Activated CD4-positive, alpha-beta T cell treated with anti-CD3 and anti-CD28 coated beads for 36 hours (primary cell): Measurements from ENCODE around the gene C14orf93. TPM values are rescaled to one million over a fixed set of nuclear protein-coding genes. Genes with fewer than 3 reads are reported as not detected.
"Not testable (repeated sequence)": the region's sequence is repeated elsewhere in the genome, so short reads cannot be mapped to it uniquely, and the experiment has no call there.

Source experiments
- ATAC-seq: fragments of 200-7000 bp; cut with Tn5 transposase; one replicate; pipeline ENCODE4 v1.10.0; 2021; ENCODE audit warnings: mild to moderate bottlenecking, moderate library complexity
- CTCF ChIA-PET: fragments of 350-600 bp; sonication (Branson Sonifier 250); formaldehyde crosslinking; loops from one replicate; lab custom pipeline; 2021; ENCODE audit warnings: antibody characterized with exemption; lab: Charles Lee
- POLR2A ChIA-PET: fragments of 350-600 bp; sonication (Branson Sonifier 250); formaldehyde crosslinking; loops from one replicate; lab custom pipeline; 2021; ENCODE audit warnings: antibody characterized with exemption, inconsistent platforms; lab: Charles Lee
- DNase-seq: peaks from one replicate; pipeline ENCODE4 v3.0.0-alpha.2; 2020
- H3K27ac Mint-ChIP-seq: one replicate; pipeline ENCODE4 v1.8.0; 2021; ENCODE audit warnings: mixed read lengths
- H3K27me3 Mint-ChIP-seq: one replicate; pipeline ENCODE4 v1.8.0; 2021; ENCODE audit warnings: mixed read lengths
- H3K36me3 Mint-ChIP-seq: one replicate; pipeline ENCODE4 v1.8.0; 2021; ENCODE audit warnings: low read depth, mixed read lengths
- H3K4me1 Mint-ChIP-seq: one replicate; pipeline ENCODE4 v1.8.0; 2021; ENCODE audit warnings: mixed read lengths
- H3K4me3 Mint-ChIP-seq: one replicate; pipeline ENCODE4 v1.8.0; 2021; ENCODE audit warnings: mild to moderate bottlenecking, moderate library complexity, mixed read lengths
- H3K9me3 Mint-ChIP-seq: one replicate; pipeline ENCODE4 v1.8.0; 2021; ENCODE audit warnings: low read depth, mixed read lengths
- intact Hi-C, 2 experiments: fragments of 100-400 bp; cut with DNase I in 1 of 2; cut with micrococcal nuclease in 1 of 2; formaldehyde crosslinking; loops; one replicate each; pipeline versions ENCODE4 v1.14.2 to v1.15.1; 2022 to 2024; cut with DNase I, micrococcal nuclease
- total RNA-seq, 2 experiments: library from RNA; stranded (reverse); gene quantifications; one replicate each; pipeline ENCODE4 v1.2.3, GENCODE V29; 2021

The C14orf93 gene
- total RNA-seq, 2 experiments from 2014 or later: 10.7 to 11.5 TPM

DNA sequence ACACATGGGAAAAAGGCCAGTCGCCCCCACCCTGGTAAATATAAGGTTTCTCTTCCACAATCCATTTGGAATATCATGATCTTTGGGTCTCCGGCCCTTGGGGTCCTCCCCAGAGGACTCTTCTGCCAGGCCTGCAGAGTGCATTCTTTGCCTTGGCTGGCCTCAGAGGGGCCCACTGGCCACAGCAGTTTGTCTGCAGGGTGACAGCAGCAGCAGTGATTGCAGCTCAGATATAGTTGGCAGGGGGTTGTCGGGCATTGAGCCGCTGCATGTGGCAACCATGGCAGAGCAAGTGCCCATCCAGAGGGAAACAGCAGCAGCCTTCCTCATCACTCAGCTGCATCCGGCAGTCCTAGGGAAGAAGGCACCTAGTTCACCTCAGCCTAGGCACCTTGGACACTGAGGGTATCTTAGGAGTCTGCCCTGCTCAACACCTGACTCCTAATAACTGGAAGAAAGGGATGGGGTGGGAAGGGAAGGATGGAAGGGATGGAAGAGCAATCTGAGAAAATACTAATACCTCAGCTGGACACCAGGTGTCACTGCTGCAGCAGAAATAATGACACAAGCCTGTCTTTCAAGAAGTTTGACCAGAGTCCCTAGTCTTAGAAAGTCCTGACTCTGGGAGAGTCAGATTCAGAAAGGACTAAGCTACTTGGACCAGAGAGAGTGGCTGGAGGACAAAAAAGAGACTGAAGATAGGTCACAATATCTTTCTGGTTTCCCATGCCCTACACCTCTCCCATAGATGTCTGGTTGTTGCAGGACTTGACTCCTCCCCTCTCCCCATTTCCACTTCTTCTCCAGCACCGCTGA is 36.5 kb downstream of the C14orf93 start:
- H3K36me3 Mint-ChIP-seq: no peaks in the 10 kb centered on the region
- intact Hi-C loops: loop anchor here (1.0 kb wide), 2 partner anchors 10 to 84 kb away; partner anchors contain the start of gene CDH24 (in 1 of the 2)
- no peaks in the 10 kb centered on the region for H3K4me1 Mint-ChIP-seq
- H3K4me3 Mint-ChIP-seq: no peak overlapping the region
- peak; percentile 71 for ATAC-seq
- POLR2A ChIA-PET: interaction anchor here (1.0 kb wide), 1 partner anchor 122 kb away, joined by 3 read pairs; the partner anchor contains the start of gene C14orf119
- no peaks in the 10 kb centered on the region for H3K27me3 Mint-ChIP-seq
- no peak overlapping the region for H3K27ac Mint-ChIP-seq
- CTCF ChIA-PET: interaction anchor here (0.6 to 7.4 kb wide), 24 partner anchors 9 to 304 kb away, joined by 3 to 99 read pairs (median 6); partner anchors contain the start of genes ACIN1, AJUBA, C14orf119 and CDH24
- H3K9me3 Mint-ChIP-seq: no peaks in the 10 kb centered on the region
- DNase-seq: peak; percentile 56

DNA sequence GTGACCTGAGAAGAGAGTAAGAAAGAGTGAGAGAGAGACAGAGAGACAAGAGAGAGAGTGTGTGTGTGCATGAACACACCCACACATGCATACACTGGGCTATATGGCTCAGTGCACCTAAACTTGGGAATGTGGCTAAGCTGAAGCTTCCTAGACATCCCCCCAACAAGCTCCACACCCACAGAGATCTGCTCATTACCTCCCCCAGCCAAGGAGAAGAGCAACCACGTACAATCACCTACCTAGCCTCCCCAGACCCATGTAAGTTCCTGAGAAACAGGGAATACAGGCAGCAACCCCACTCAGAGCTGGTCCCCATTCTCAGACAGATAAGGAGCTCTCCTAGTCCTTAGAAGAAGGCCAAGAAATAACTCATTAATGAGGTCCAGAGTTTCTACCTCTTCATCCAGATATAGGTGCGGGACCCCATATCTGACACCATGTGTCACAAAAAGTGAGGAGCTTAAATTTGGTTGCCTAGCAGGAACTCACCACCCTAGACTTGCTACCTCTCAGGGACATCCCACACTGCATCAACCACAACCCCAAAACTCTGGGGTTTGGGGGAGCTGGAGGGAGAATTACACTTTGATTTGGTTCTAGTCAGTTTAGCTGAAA is 37.5 kb downstream of the C14orf93 start:
- intact Hi-C loops: no loop called here

DNA sequence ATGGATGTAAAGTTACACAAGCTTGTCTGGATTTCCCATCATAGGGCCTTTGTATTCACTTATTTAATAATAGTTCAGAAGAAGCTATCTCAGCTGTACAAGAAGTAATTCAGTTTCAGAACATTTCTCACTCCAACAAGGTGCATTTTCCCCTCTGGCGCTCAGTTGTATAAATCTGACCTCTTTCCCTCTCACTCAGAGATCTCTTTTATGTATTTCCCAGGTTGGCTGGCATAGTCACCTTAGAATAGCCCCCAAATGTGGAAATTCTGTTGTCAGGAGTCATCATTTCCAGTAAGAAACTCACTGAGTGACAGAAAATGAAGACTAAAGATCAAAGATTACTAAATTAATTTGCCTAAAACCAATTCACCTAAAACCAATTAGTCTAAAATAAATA is 38.8 kb downstream of the C14orf93 start:
- Mint-ChIP-seq H3K27me3 (no peaks in the 10 kb centered on the region), H3K36me3 (no peaks in the 10 kb centered on the region), H3K9me3 (no peaks in the 10 kb centered on the region), H3K4me1 (no peaks in the 10 kb centered on the region), H3K27ac (no peak overlapping the region), H3K4me3 (no peak overlapping the region)
- no peak for DNase-seq
- ATAC-seq: no peak
- CTCF ChIA-PET: interaction anchor here (2.1 to 7.4 kb wide), 4 partner anchors 15 to 97 kb away, joined by 7 to 99 read pairs (median 49); partner anchors contain the start of gene CDH24
- intact Hi-C loops: no loop called here
- POLR2A ChIA-PET: no interaction called here

More for the DNA sequence above, 37.5 kb downstream of the C14orf93 start:
- H3K4me1 Mint-ChIP-seq: no peaks in the 10 kb centered on the region
- H3K9me3 Mint-ChIP-seq: no peaks in the 10 kb centered on the region
- no peaks in the 10 kb centered on the region for H3K36me3 Mint-ChIP-seq
- no peak overlapping the region for H3K4me3 Mint-ChIP-seq
- H3K27me3 Mint-ChIP-seq: no peaks in the 10 kb centered on the region
- no peak overlapping the region for H3K27ac Mint-ChIP-seq
- no peak for DNase-seq
- ChIA-PET POLR2A (interaction anchor here (1.0 kb wide), 1 partner anchor 123 kb away, joined by 3 read pairs; the partner anchor contains the start of gene C14orf119), CTCF (interaction anchor here (0.6 to 7.4 kb wide), 31 partner anchors 9 to 214 kb away, joined by 3 to 99 read pairs (median 4); partner anchors contain the start of genes ACIN1, AJUBA, C14orf119 and CDH24)
- no peak for ATAC-seq

- no peak overlapping the region for H3K4me3 Mint-ChIP-seq
- ChIA-PET POLR2A (no interaction called here), CTCF (interaction anchor here (0.8 to 7.4 kb wide), 5 partner anchors 16 to 40 kb away, joined by 3 to 99 read pairs (median 3); no protein-coding TSS in a partner anchor)
- H3K4me1 Mint-ChIP-seq: no peaks in the 10 kb centered on the region
- no peaks in the 10 kb centered on the region for H3K9me3 Mint-ChIP-seq
- no peaks in the 10 kb centered on the region for H3K36me3 Mint-ChIP-seq
- no peak for DNase-seq
- no peaks in the 10 kb centered on the region for H3K27me3 Mint-ChIP-seq
- intact Hi-C loops: no loop called here
- no peak for ATAC-seq
- H3K27ac Mint-ChIP-seq: no peak overlapping the region
Measured at GRCh38 chr14:22966783-22967269, 43.1 kb downstream of the C14orf93 start.

DNA sequence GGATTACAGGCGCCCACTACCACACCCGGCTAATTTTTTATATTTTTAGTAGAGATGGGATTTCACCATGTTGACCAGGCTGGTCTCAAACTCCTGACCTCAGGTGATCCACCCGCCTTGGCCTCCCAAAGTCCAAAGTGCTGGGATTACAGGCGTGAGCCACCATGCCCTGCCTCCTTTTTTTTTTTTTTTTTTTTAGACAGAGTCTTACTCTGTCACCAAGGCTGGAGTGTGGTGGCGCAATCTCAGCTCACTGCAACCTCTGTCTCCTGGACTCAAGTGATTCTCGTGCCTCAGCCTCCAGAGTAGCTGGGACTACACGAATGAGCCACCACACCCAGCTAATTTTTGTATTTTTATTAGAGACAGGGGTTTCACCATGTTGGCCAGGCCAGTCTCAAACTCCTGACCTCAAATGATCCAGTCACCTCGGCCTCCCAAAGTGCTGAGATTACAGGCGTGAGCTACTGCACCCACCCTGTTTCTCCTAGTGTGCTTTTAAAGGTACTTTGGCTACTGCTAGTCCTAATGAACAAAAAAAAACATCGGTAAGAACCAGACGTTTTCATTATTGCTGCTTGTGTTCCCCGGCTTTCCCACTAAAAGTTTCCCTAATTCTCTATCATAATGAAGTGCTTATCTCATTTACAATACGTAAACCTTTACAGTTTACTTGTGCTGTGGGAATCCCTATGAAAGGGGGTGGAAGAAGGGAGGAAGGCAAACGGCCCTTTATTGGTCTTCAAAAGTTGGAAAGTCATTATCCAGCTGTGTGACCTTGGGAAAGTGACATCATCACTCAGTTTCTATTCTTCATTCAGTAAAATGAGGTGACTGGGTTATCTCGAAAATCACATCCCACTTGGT is 43.8 kb downstream of the C14orf93 start:
- POLR2A ChIA-PET, H3K36me3 Mint-ChIP-seq, DNase-seq, intact Hi-C loops, H3K27me3 Mint-ChIP-seq, H3K4me3 Mint-ChIP-seq, ATAC-seq, H3K9me3 Mint-ChIP-seq, H3K27ac Mint-ChIP-seq, H3K4me1 Mint-ChIP-seq: not testable (repeated sequence)
- CTCF ChIA-PET: interaction anchor here (0.8 to 1.1 kb wide), 4 partner anchors 17 to 92 kb away, joined by 3 read pairs; no protein-coding TSS in a partner anchor

DNA sequence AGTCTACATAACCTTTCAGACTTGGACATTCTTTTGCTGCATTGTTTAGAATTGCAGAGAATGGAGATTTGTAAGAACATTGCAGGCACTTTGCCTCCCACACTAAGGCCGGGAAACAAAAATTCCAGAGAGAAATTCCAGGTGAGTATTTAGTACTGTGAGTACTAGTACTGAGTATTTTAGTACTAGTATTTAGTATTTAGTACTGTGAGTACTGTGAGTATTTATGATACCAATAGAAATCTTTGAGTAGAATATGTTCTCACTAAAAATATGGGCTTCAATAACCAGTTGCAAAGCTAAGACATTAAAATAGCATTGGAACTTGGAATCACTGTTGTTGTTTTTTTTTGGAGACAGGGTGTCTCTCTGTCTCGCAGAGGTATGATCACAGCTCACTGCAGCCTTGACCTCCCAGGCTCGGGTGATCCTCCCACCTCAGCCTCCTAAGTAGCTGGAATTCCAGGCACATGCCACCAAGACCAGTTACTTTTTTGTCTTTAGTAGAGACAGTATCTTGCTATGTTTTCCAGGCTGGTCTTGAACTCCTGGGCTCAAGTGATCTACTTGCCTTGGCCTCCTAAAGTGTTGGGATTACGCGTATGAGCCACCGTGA is 47.8 kb downstream of the C14orf93 start:
- intact Hi-C loops: no loop called here
- H3K36me3 Mint-ChIP-seq: no peaks in the 10 kb centered on the region
- POLR2A ChIA-PET: no interaction called here
- DNase-seq (no peak), ATAC-seq (no peak)
- no peaks in the 10 kb centered on the region for H3K9me3 Mint-ChIP-seq
- no peak overlapping the region for H3K4me3 Mint-ChIP-seq
- H3K4me1 Mint-ChIP-seq: peaks cover 5% of the 10 kb centered on the region
- H3K27me3 Mint-ChIP-seq: no peaks in the 10 kb centered on the region
- CTCF ChIA-PET: interaction anchor here (0.9 to 1.9 kb wide), 6 partner anchors 11 to 107 kb away, joined by 3 to 10 read pairs (median 4); partner anchors contain the start of gene CDH24
- no peak overlapping the region for H3K27ac Mint-ChIP-seq

GRCh38 chr14:22955702-22956569 is 54.0 kb downstream of the C14orf93 start:
- Mint-ChIP-seq H3K36me3 (peaks cover 27% of the 10 kb centered on the region), H3K4me3 (peak overlapping the region; percentile 88), H3K9me3 (no peaks in the 10 kb centered on the region), H3K27ac (peak overlapping the region; percentile 90), H3K27me3 (no peaks in the 10 kb centered on the region), H3K4me1 (peaks cover 18% of the 10 kb centered on the region)
- no peak for DNase-seq
- ChIA-PET CTCF (interaction anchor here (0.6 to 4.7 kb wide), 23 partner anchors 11 to 1940 kb away, joined by 3 to 36 read pairs (median 3); partner anchors contain the start of genes ACIN1, AJUBA, CDH24 and DAD1), POLR2A (interaction anchor here (0.6 to 1.9 kb wide), 7 partner anchors 9 to 173 kb away, joined by 3 to 8 read pairs (median 3); partner anchors contain the start of genes ACIN1, C14orf119, PRMT5 and RBM23)
- intact Hi-C loops: loop anchor here (1.0 to 5.0 kb wide), 3 partner anchors 26 to 346 kb away; partner anchors contain the start of genes PPP1R3E (in 1 of the 2) and RBM23 (in 1 of the 2)
- ATAC-seq: no peak

DNA sequence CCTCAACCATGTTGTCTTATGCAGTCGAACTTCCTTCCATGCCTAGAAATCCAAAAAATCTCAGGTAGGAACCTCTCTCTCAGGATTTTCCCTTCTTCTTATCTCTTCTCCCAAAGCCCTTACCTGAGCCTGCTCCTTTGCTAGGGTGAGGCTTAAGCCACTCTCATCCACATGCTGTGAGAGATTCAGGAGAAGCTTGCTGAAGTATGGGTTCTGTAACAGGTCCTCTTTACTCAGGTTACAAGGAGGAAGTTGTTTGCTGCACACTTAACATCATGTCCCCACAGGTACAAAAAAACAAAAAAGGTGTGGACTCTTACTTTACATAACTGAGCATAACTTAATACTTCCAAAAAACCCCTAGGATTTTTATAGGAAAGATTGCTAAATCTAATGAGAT is 57.5 kb downstream of the C14orf93 start:
- intact Hi-C loops: no loop called here

GRCh38 chr14:22951795-22952194 is 58.1 kb downstream of the C14orf93 start:
- POLR2A ChIA-PET, ATAC-seq, intact Hi-C loops, H3K9me3 Mint-ChIP-seq, H3K27ac Mint-ChIP-seq, H3K27me3 Mint-ChIP-seq, DNase-seq, H3K4me3 Mint-ChIP-seq: not testable (repeated sequence)
- peaks cover 13% of the 10 kb centered on the region for H3K4me1 Mint-ChIP-seq
- CTCF ChIA-PET: interaction anchor here (1.0 to 2.8 kb wide), 3 partner anchors 11 to 140 kb away, joined by 3 to 10 read pairs (median 4); partner anchors contain the start of gene PRMT5
- H3K36me3 Mint-ChIP-seq: peaks cover 45% of the 10 kb centered on the region

More for the DNA sequence above, 57.5 kb downstream of the C14orf93 start:
- H3K9me3 Mint-ChIP-seq: no peaks in the 10 kb centered on the region
- ChIA-PET CTCF (interaction anchor here (2.8 kb wide), 1 partner anchor 10 kb away, joined by 10 read pairs; no protein-coding TSS in a partner anchor), POLR2A (no interaction called here)
- no peaks in the 10 kb centered on the region for H3K27me3 Mint-ChIP-seq
- no peak for ATAC-seq
- H3K36me3 Mint-ChIP-seq: peaks cover 40% of the 10 kb centered on the region
- H3K4me1 Mint-ChIP-seq: peaks cover 15% of the 10 kb centered on the region
- H3K27ac Mint-ChIP-seq: no peak overlapping the region
- no peak for DNase-seq
- no peak overlapping the region for H3K4me3 Mint-ChIP-seq
